ENCODE data around the gene TFF1. TPM values are rescaled to one million over a fixed set of nuclear protein-coding genes. Genes with fewer than 3 reads are reported as not detected.

TFF1 gene
- total RNA-seq, 3 donors from 2014 or later = 0.98 to 4.4 TPM; not detected in 1

DNA sequence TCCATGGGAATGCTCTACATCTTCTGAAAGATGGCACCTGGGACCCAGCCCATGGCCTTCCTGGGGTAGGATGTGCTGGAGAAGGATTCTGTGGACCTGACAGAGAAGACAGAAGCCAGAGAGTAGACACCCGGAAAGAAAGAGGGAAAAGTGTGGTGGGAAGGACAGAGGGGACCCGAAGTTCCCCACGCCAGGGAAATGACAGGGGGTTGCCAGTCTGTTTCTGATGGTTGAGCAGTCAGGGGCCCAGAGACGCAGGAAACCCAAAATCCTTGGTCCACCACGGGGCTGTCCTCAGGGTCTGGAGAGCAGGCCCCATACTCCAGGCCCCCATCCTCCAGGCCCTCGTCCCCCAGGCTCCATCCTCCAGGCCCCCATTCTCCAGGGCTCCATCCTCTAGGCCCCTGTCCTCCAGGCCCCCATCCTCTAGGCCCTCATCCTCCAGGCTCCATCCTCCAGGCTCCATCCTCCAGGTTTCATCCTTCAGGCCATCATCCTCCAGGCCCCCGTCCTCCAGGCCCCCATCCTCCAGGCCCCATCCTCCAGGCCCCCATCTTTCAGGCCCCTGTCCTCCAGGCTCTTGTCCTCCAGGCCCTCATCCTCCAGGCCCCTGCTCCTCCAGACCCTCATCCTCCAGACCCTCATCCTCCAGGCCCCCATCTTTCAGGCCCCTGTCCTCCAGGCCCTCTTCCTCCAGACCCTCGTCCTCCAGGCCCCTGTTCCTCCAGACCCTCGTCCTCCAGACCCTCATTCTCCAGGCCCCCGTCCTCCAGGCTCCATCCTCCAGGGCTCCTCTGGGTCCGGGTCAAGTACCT is 14.5 kb downstream of the TFF1 start:
- Histone ChIP-seq H3K4me3 (no peak overlapping the region), H3K9me3 (peaks cover 0 to 3% of the 10 kb centered on the region in 2 donors), H3K36me3 (no peaks in the 10 kb centered on the region), H3K4me1 (no peaks in the 10 kb centered on the region), H3K27ac (no peak overlapping the region), H3K27me3 (no peaks in the 10 kb centered on the region)
- TF ChIP-seq POLR2AphosphoS5 (IDR thresholded peaks at IDR 0.05) = no peak
- no peak for TF ChIP-seq POLR2A (IDR thresholded peaks at IDR 0.05)
- TF ChIP-seq, protein P1, sequence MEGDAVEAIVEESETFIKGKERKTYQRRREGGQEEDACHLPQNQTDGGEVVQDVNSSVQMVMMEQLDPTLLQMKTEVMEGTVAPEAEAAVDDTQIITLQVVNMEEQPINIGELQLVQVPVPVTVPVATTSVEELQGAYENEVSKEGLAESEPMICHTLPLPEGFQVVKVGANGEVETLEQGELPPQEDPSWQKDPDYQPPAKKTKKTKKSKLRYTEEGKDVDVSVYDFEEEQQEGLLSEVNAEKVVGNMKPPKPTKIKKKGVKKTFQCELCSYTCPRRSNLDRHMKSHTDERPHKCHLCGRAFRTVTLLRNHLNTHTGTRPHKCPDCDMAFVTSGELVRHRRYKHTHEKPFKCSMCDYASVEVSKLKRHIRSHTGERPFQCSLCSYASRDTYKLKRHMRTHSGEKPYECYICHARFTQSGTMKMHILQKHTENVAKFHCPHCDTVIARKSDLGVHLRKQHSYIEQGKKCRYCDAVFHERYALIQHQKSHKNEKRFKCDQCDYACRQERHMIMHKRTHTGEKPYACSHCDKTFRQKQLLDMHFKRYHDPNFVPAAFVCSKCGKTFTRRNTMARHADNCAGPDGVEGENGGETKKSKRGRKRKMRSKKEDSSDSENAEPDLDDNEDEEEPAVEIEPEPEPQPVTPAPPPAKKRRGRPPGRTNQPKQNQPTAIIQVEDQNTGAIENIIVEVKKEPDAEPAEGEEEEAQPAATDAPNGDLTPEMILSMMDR (IDR thresholded peaks at IDR 0.05) = no peak
- intact Hi-C loops (cut with DNase I; ENCODE audit: low total_unique reads) = no loop called here
- no peak for DNase-seq (ENCODE audit: low spot score in 2 of 2)

GRCh38 chr21:42350927-42351426 is 15.4 kb downstream of the TFF1 start, which contains the start of gene TFF2:
Gene TFF2 (minus strand): TSS chr21:42350994. CDS start chr21:42350957, 37 bp downstream.
- H3K9me3 ChIP-seq = no peaks in the 10 kb centered on the region
- TF ChIP-seq, protein P1 (IDR thresholded peaks at IDR 0.05) = no peak
- TF ChIP-seq POLR2AphosphoS5 (IDR thresholded peaks at IDR 0.05) (no peak), POLR2A (IDR thresholded peaks at IDR 0.05) (no peak)
- H3K4me1 ChIP-seq = no peaks in the 10 kb centered on the region
- H3K27ac ChIP-seq = no peak within 1 kb of the TSS
- no peak for DNase-seq (ENCODE audit: low spot score in 2 of 2)
- no peak within 1 kb of the TSS for H3K4me3 ChIP-seq
- no peaks in the 10 kb centered on the region for H3K27me3 ChIP-seq
- no peaks in the 10 kb centered on the region for H3K36me3 ChIP-seq
- intact Hi-C loops (cut with DNase I; ENCODE audit: low total_unique reads) = no loop called here

DNA sequence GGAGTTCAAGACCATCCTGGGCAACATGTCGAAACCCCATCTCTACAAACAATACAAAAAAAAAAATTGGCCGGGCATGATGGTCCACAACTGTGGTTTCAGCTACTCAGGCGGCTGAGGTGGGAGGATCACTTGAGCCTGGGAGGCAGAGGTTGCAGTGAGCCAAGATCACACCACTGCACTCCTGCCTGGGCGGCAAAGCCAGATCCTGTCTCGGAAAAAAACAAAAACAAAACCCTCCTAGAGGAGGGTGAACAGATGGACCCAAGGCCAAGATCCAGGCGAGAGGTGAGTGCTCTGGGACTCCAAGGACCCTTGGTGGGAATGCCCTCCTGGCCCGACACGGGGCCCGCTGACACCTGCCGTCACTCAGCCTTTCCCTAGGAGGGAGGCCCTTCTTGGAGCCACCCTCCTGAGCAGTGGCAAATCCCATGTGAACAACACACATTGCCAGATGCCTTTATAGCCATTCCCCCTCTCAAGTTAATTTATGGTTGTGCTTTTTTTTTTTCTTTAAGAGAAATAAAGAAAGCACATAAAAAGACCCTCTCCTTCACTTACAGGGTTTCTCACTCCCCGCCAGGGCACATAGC is 15.9 kb downstream of the TFF1 start:
- intact Hi-C loops (cut with DNase I; ENCODE audit: low total_unique reads) = no loop called here
- H3K4me1 ChIP-seq = no peaks in the 10 kb centered on the region
- H3K4me3 ChIP-seq = no peak overlapping the region
- H3K9me3 ChIP-seq = no peaks in the 10 kb centered on the region
- no peak overlapping the region for H3K27ac ChIP-seq
- H3K36me3 ChIP-seq = no peaks in the 10 kb centered on the region
- no peaks in the 10 kb centered on the region for H3K27me3 ChIP-seq
- no peak for DNase-seq (ENCODE audit: low spot score in 2 of 2)
- TF ChIP-seq POLR2AphosphoS5 (IDR thresholded peaks at IDR 0.05) = no peak
- TF ChIP-seq, protein P1 (IDR thresholded peaks at IDR 0.05) = no peak
- no peak for TF ChIP-seq POLR2A (IDR thresholded peaks at IDR 0.05)

DNA sequence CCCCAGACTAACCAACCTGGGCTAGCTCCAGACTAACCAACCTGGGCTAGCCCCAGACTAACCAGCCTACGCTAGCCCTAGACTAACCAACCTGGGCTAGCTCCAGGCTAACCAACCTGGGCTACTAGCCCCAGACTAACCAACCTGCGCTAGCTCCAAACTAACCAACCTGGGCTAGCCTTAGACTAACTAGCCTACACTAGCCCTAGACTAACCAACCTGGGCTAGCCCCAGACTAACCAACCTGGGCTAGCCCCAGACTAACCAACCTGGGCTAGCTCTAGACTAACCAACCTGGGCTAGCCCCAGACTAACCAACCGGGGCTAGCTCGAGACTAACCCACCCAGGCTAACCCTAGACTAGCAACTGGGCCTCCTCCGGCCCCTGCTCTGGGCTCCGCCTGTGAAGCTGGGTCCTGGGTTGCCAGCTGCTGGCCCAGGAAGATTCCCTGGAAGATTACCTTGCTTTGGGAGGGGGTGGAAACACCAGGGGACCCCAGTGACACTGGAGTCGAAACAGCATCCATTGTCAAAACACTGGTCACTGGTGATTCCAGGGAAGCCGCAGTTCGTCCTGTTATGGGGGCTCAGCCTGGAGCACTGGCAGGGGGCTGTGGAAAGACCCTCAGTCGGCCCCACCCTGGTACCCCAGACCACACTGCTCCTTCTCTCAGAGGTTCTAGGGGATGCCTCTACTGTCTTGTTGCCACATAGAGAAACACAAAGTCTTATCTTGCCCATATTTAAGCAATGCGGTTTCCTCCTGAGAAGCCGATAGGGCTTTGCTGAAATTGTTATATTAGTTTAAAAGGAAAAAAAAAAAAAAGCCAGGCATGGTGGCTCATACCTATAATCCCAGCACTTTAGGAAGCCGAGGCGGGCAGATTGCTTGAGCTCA is 16.7 kb downstream of the TFF1 start:
- no peak for DNase-seq (ENCODE audit: low spot score in 2 of 2)
- H3K27ac ChIP-seq = no peak overlapping the region
- intact Hi-C loops (cut with DNase I; ENCODE audit: low total_unique reads) = no loop called here
- H3K4me1 ChIP-seq = no peaks in the 10 kb centered on the region
- no peaks in the 10 kb centered on the region for H3K36me3 ChIP-seq
- H3K4me3 ChIP-seq = no peak overlapping the region
- TF ChIP-seq POLR2AphosphoS5 (IDR thresholded peaks at IDR 0.05) (no peak), POLR2A (IDR thresholded peaks at IDR 0.05) (no peak)
- TF ChIP-seq, protein P1 (IDR thresholded peaks at IDR 0.05) = no peak
- H3K9me3 ChIP-seq = no peaks in the 10 kb centered on the region
- no peaks in the 10 kb centered on the region for H3K27me3 ChIP-seq
